Measurements from ENCODE around the gene AGPS. TPM values are rescaled to one million over a fixed set of nuclear protein-coding genes. Genes with fewer than 3 reads are reported as not detected.
A peak's percentile ranks its signal among the peaks of the same experiment; 100 is the strongest.

Gene AGPS
- total and polyA plus RNA-seq, 7 donors = 13.1 to 37.5 (median 22.0) TPM

- H3K4me1 ChIP-seq = peaks cover 0 to 26% (median 22%) of the 10 kb centered on the region in 4 donors
- TF ChIP-seq POLR2AphosphoS5 (IDR thresholded peaks at IDR 0.05) (no peak), POLR2A (IDR thresholded peaks at IDR 0.05) (no peak), EP300 (IDR thresholded peaks at IDR 0.05) (no peak), CTCF (IDR thresholded peaks at IDR 0.05) (no peak)
- H3K27me3 ChIP-seq = no peaks in the 10 kb centered on the region
- H3K36me3 ChIP-seq = no peaks in the 10 kb centered on the region
- 62 to 83% methylated on average over 1 of the region's 1 CpG for WGBS, 2 donors
- H3K4me3 ChIP-seq = no peak overlapping the region
- DNase-seq = no peak
- intact Hi-C loops (cut with DNase I) = no loop called here
- no peaks in the 10 kb centered on the region for H3K9me3 ChIP-seq
- no peak overlapping the region for H3K27ac ChIP-seq
These were observed 175.8 kb downstream of the AGPS start for GRCh38 chr2:177568390-177568789.

- TF ChIP-seq POLR2AphosphoS5 (IDR thresholded peaks at IDR 0.05) (no peak), CTCF (IDR thresholded peaks at IDR 0.05) (no peak), POLR2A (IDR thresholded peaks at IDR 0.05) (no peak), EP300 (IDR thresholded peaks at IDR 0.05) (no peak)
- Histone ChIP-seq H3K9me3 (no peaks in the 10 kb centered on the region), H3K4me3 (no peak overlapping the region), H3K36me3 (no peaks in the 10 kb centered on the region), H3K27me3 (no peaks in the 10 kb centered on the region), H3K27ac (no peak overlapping the region), H3K4me1 (peaks cover 0 to 27% (median 23%) of the 10 kb centered on the region in 4 donors)
- DNase-seq = no peak
- WGBS, 2 donors = 89 to 90% methylated on average over 5 of the region's 5 CpGs
- intact Hi-C loops (cut with DNase I) = no loop called here
These were observed 176.3 kb downstream of the AGPS start for GRCh38 chr2:177568893-177569292.

GRCh38 chr2:177572236-177572671 is 179.7 kb downstream of the AGPS start:
- peaks cover 3 to 27% (median 23%) of the 10 kb centered on the region in 4 donors for H3K4me1 ChIP-seq
- no peak overlapping the region for H3K4me3 ChIP-seq
- intact Hi-C loops (cut with DNase I) = no loop called here
- no peak for TF ChIP-seq POLR2A (IDR thresholded peaks at IDR 0.05)
- TF ChIP-seq EP300 (IDR thresholded peaks at IDR 0.05) = no peak
- TF ChIP-seq CTCF (IDR thresholded peaks at IDR 0.05) = no peak
- TF ChIP-seq POLR2AphosphoS5 (IDR thresholded peaks at IDR 0.05) = peak in 2 of 4 donors; percentile 13 to 42
- H3K36me3 ChIP-seq = no peaks in the 10 kb centered on the region
- WGBS, 2 donors = 69 to 72% methylated on average over 2 of the region's 2 CpGs
- peak overlapping the region in 3 of 4 donors; percentile 65 to 70 (median 69) for H3K27ac ChIP-seq
- H3K27me3 ChIP-seq = no peaks in the 10 kb centered on the region
- no peak for DNase-seq
- no peaks in the 10 kb centered on the region for H3K9me3 ChIP-seq

GRCh38 chr2:177573120-177573519 is 180.5 kb downstream of the AGPS start:
- no peaks in the 10 kb centered on the region for H3K9me3 ChIP-seq
- no peaks in the 10 kb centered on the region for H3K27me3 ChIP-seq
- H3K36me3 ChIP-seq = no peaks in the 10 kb centered on the region
- intact Hi-C loops (cut with DNase I) = no loop called here
- DNase-seq = no peak
- peak overlapping the region in 3 of 4 donors; percentile 65 to 70 (median 69) for H3K27ac ChIP-seq
- TF ChIP-seq POLR2A (IDR thresholded peaks at IDR 0.05) (no peak), EP300 (IDR thresholded peaks at IDR 0.05) (no peak), CTCF (IDR thresholded peaks at IDR 0.05) (no peak), POLR2AphosphoS5 (IDR thresholded peaks at IDR 0.05) (no peak)
- H3K4me3 ChIP-seq = no peak overlapping the region
- 70 to 85% methylated on average over 3 of the region's 3 CpGs for WGBS, 2 donors
- H3K4me1 ChIP-seq = peaks cover 3 to 27% (median 23%) of the 10 kb centered on the region in 4 donors

- no peaks in the 10 kb centered on the region for H3K9me3 ChIP-seq
- H3K4me3 ChIP-seq = no peak overlapping the region
- WGBS, 2 donors = 93% methylated on average over 7 of the region's 7 CpGs
- peaks cover 3 to 30% (median 25%) of the 10 kb centered on the region in 4 donors for H3K4me1 ChIP-seq
- no peak for TF ChIP-seq POLR2AphosphoS5 (IDR thresholded peaks at IDR 0.05)
- no peak for TF ChIP-seq CTCF (IDR thresholded peaks at IDR 0.05)
- TF ChIP-seq POLR2A (IDR thresholded peaks at IDR 0.05) = no peak
- no peak for TF ChIP-seq EP300 (IDR thresholded peaks at IDR 0.05)
- no peak for DNase-seq
- intact Hi-C loops (cut with DNase I) = no loop called here
- no peaks in the 10 kb centered on the region for H3K36me3 ChIP-seq
- no peaks in the 10 kb centered on the region for H3K27me3 ChIP-seq
- H3K27ac ChIP-seq = no peak overlapping the region
These were observed 181.8 kb downstream of the AGPS start for GRCh38 chr2:177574356-177574755.
